A549 (cell line): Measurements from ENCODE around the gene VSNL1.

ENCODE experiments used
- CTCF ChIP-seq: fragments of >200 bp; sonication (Bioruptor Twin); formaldehyde crosslinking; IDR thresholded peaks from 3 replicates; pipeline ENCODE4 v1.5.1; 2016
- HDAC2 ChIP-seq: fragments of 200-600 bp; sonication (generic); IDR thresholded peaks from 2 replicates; pipeline ENCODE4 v1.6.1; 2016
- HOXA7 ChIP-seq: fragments of 250-450 bp; sonication (Bioruptor Pico); IDR thresholded peaks from 2 replicates; pipeline ENCODE4 v1.5.0; 2020; ENCODE audit warnings: mild to moderate bottlenecking, moderate library complexity
- HOXB13 ChIP-seq: fragments of 250-450 bp; sonication (Bioruptor Pico); IDR thresholded peaks from 2 replicates; pipeline ENCODE4 v1.5.0; 2020; ENCODE audit warnings: low read depth, mild to moderate bottlenecking, moderate library complexity
- MAZ ChIP-seq: fragments of 150-350 bp; IDR thresholded peaks from 2 replicates; pipeline ENCODE4 v1.6.1; 2014; ENCODE audit warnings: antibody characterized with exemption, low read depth, low read length, borderline replicate concordance
- POLR2A ChIP-seq: IDR thresholded peaks from 2 replicates; pipeline ENCODE4 v1.6.1; 2012; ENCODE audit warnings: mild to moderate bottlenecking, low read length
- RAD21 ChIP-seq, 2 experiments: fragments of >200 bp in 1 of 2; sonication (Bioruptor Twin) in 1 of 2; formaldehyde crosslinking in 1 of 2; IDR thresholded peaks in 1 of 2; conservative IDR thresholded peaks in 1 of 2; 2 replicates in 1 of 2; 3 replicates in 1 of 2; pipeline ENCODE4 v1.6.1; 2012 to 2018; ENCODE audit warnings: inconsistent platforms in 1 of 2
- RNF2 ChIP-seq: fragments of 200-600 bp; sonication (generic); IDR thresholded peaks from 2 replicates; pipeline ENCODE4 v1.6.1; 2016; ENCODE audit warnings: low read depth, mild to moderate bottlenecking, antibody characterized with exemption, moderate library complexity, borderline replicate concordance
- USF2 ChIP-seq: fragments of 450-650 bp; IDR thresholded peaks from 2 replicates; pipeline ENCODE4 v1.6.1; 2014; ENCODE audit warnings: antibody characterized with exemption

- TF ChIP-seq HOXA7 (no peak), HOXB13 (no peak), POLR2A (no peak), CTCF (no peak), RNF2 (no peak), USF2 (no peak), MAZ (no peak), HDAC2 (no peak), RAD21 (conservative IDR thresholded peaks at IDR 0.05 in 1 of 2, IDR thresholded peaks at IDR 0.05 in 1 of 2) (no peak)
Measured at GRCh38 chr2:17646838-17647701, 106.6 kb downstream of the VSNL1 start.
